Thyroid gland (tissue), 4 donors: ENCODE data around the gene TERT.

Experiments used
- CTCF ChIP-seq, 6 experiments: fragments of 200-600 bp in 3 of 6; fragments of 450-650 bp in 3 of 6; sonication (generic) in 3 of 6; IDR thresholded peaks; one replicate each; pipeline ENCODE4 v1.5.1; 2016 to 2019; ENCODE audit warnings: antibody characterized with exemption in 6 of 6, mild to moderate bottlenecking in 2 of 6, inconsistent platforms in 1 of 6, moderate library complexity in 1 of 6
- POLR2A ChIP-seq, 2 donors: fragments of 450-650 bp; IDR thresholded peaks; one replicate each; pipeline ENCODE4 v1.6.1; 2017; ENCODE audit warnings: antibody characterized with exemption in 2 of 2, mild to moderate bottlenecking in 2 of 2, moderate library complexity in 1 of 2

- TF ChIP-seq CTCF (IDR thresholded peaks at IDR 0.05) (no peak), POLR2A (IDR thresholded peaks at IDR 0.05) (no peak)
Measured at GRCh38 chr5:1335540-1336095, 40.8 kb upstream of the TERT start.
